ENCODE results near the gene ANXA11. TPM values are rescaled to one million over a fixed set of nuclear protein-coding genes. Genes with fewer than 3 reads are reported as not detected.

ANXA11 gene
- total RNA-seq, 4 donors from 2014 or later: 126 to 213 (median 166) TPM

DNA sequence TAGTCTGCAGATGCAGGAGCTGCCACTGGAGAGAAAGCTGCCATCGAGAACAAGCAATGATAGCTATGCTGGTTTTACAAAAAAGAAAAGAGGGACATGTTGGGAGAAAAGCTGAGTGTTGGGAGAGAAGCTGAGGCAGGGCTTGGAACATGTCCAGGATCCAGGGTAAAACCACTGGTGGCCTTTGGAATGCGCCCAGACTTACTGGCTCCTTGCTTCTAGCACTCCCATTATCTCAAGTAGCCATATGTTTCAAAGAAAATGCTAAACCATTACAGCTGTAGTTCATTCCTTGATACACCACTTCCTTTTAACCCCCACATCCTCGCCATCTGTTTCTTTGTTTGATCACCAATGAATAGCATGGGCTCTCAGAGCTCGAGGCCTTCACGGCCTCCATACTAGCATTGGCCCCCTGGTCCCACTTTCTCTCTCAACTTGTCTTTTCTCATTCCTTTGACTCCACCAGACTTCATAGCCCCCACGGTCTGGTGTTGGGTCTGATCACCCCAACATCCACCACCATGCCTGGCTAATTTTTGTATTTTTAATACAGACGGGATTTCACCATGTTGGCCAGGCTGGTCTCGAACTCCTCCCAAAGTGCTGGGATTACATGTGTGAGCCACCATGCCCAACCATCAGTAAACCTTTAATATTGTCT is 96.6 kb downstream of the ANXA11 start:
- H3K9me3 ChIP-seq: peaks cover 0 to 18% (median 11%) of the 10 kb centered on the region in 4 donors
- intact Hi-C loops (cut with DNase I): no loop called here
- WGBS: 90% methylated on average over 8 of the region's 8 CpGs
- TF ChIP-seq POLR2AphosphoS5 (IDR thresholded peaks at IDR 0.05) (no peak), EP300 (IDR thresholded peaks at IDR 0.05) (no peak), POLR2A (IDR thresholded peaks at IDR 0.05; ENCODE audit: low read depth) (no peak)
- TF ChIP-seq, protein P1, sequence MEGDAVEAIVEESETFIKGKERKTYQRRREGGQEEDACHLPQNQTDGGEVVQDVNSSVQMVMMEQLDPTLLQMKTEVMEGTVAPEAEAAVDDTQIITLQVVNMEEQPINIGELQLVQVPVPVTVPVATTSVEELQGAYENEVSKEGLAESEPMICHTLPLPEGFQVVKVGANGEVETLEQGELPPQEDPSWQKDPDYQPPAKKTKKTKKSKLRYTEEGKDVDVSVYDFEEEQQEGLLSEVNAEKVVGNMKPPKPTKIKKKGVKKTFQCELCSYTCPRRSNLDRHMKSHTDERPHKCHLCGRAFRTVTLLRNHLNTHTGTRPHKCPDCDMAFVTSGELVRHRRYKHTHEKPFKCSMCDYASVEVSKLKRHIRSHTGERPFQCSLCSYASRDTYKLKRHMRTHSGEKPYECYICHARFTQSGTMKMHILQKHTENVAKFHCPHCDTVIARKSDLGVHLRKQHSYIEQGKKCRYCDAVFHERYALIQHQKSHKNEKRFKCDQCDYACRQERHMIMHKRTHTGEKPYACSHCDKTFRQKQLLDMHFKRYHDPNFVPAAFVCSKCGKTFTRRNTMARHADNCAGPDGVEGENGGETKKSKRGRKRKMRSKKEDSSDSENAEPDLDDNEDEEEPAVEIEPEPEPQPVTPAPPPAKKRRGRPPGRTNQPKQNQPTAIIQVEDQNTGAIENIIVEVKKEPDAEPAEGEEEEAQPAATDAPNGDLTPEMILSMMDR (IDR thresholded peaks at IDR 0.05): no peak
- no peak overlapping the region for H3K4me3 ChIP-seq
- H3K36me3 ChIP-seq: no peaks in the 10 kb centered on the region
- H3K4me1 ChIP-seq: peaks cover 16 to 27% (median 20%) of the 10 kb centered on the region in 4 donors
- no peak for DNase-seq (ENCODE audit: extremely low spot score)
- no peaks in the 10 kb centered on the region for H3K27me3 ChIP-seq
- H3K27ac ChIP-seq (replicated peaks in 1 of 4): no peak overlapping the region

DNA sequence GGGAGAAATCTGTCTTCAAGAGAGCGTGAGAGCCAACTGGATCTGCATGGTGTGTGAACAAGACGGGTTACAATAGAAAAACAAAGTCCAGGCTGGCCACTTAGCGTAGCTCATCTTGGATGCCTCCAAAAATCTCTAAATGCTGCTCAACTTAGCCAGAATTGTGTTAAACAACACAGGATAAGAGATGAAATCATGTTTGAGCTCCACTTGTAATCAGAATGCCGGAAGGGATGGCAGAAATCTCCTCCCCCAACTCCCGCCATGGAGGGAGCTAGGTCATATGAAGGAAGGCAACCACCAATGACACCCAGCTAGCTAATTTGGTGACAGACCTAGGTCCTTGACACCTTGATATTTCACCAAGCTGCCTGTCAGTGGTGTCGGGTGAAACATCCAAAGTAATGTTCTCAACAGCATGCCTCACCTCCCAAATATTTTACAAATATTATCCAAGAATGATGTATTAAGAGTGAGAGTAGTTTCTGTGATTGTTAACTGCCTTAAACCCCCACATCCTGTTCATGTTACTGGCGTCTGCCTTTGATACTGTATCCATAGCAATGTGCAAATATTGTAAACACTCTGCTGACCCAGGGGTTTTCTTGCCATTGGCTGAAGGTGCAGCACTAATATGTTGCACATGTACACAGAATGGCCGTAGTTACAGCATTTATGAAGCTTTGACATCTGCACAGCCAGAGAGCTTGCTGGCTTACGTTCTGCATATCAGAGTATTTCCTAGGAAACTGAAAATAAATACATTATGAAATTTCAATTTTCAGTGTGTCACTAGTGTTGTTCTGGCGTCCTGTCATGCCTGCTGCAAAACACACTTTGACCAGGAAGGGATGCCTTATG is 101.0 kb downstream of the ANXA11 start:
- intact Hi-C loops (cut with DNase I): no loop called here
- TF ChIP-seq EP300 (IDR thresholded peaks at IDR 0.05): no peak
- TF ChIP-seq POLR2AphosphoS5 (IDR thresholded peaks at IDR 0.05): peak in 1 of 2 donors; percentile 42
- TF ChIP-seq, protein P1 (IDR thresholded peaks at IDR 0.05): no peak
- 30% methylated on average over 10 of the region's 10 CpGs for WGBS
- Histone ChIP-seq H3K27me3 (no peaks in the 10 kb centered on the region), H3K9me3 (peaks cover 0 to 12% (median 9%) of the 10 kb centered on the region in 4 donors), H3K4me3 (peak overlapping the region in 1 of 4 donors; percentile 20), H3K4me1 (peaks cover 12 to 21% (median 18%) of the 10 kb centered on the region in 4 donors), H3K36me3 (no peaks in the 10 kb centered on the region), H3K27ac (replicated peaks in 1 of 4) (peak overlapping the region; percentile 42 to 59 (median 55))
- DNase-seq (ENCODE audit: extremely low spot score): no peak

Small RNAs within 50 kb of the gene (small RNA-seq; reads per million reads assigned to genes)
- gene RPS12P2: 0 reads per million in 3 donors

Other genes starting within 250 kb of the ANXA11 start
- 10 to 100 TPM in 2 of 4 donors, 1 to 10 TPM in 2; 7.1 to 14.9 (median 9.4) TPM for gene TMEM254, start 126.9 kb downstream of the ANXA11 start, total RNA-seq
- 10 to 100 TPM; 21.3 to 59.4 (median 39.6) TPM for gene PLAC9, start 72.8 kb downstream of the ANXA11 start, total RNA-seq
- gene MAT1A, start 84.1 kb upstream of the ANXA11 start, total RNA-seq: not detected
- not detected for gene DYDC1, start 151.2 kb upstream of the ANXA11 start, total RNA-seq
- gene DYDC2, start 151.2 kb upstream of the ANXA11 start, total RNA-seq: not detected
- gene PRXL2A, start 203.0 kb upstream of the ANXA11 start, total RNA-seq: 10 to 100 TPM; 15.4 to 26.6 (median 25.5) TPM
- gene TSPAN14, start 248.8 kb upstream of the ANXA11 start, total RNA-seq: 10 to 100 TPM; 17.9 to 50.5 (median 38.4) TPM

Measured in esophagus muscularis mucosa (tissue), 4 donors.